ENCODE data around the gene OR8H3. TPM values are rescaled to one million over a fixed set of nuclear protein-coding genes. Genes with fewer than 3 reads are reported as not detected.
"Not testable (repeated sequence)": the region's sequence is repeated elsewhere in the genome, so short reads cannot be mapped to it uniquely, and the experiment has no call there.

OR8H3 gene
- total RNA-seq, 2 experiments from 2014 or later, result not detected

- POLR2A ChIA-PET, result no interaction called here
- Histone ChIP-seq H3K27ac (ENCODE audit: low read depth in 1 of 2, low read length in 2 of 2) (no peak within 1 kb of the TSS), H3K4me3 (ENCODE audit: low read length) (no peak within 1 kb of the TSS), H3K9me3 (ENCODE audit: control insufficient read depth in 1 of 2, insufficient read depth in 1 of 2, low read length in 2 of 2) (peaks cover 3 to 4% of the 10 kb centered on the region in 2 experiments), H3K27me3 (ENCODE audit: control insufficient read depth in 1 of 2, insufficient read depth in 2 of 2, low read length in 2 of 2) (no peaks in the 10 kb centered on the region), H3K36me3 (ENCODE audit: insufficient read depth, low read length) (no peaks in the 10 kb centered on the region), H3K4me1 (ENCODE audit: insufficient read depth, low read length) (no peaks in the 10 kb centered on the region)
- DNase-seq (no peak), ATAC-seq (ENCODE audit: poor library complexity) (no peak)
- Mint-ChIP-seq H3K27ac (no peak within 1 kb of the TSS), H3K4me1 (ENCODE audit: low read depth) (no peaks in the 10 kb centered on the region), H3K4me3 (no peak within 1 kb of the TSS), H3K36me3 (ENCODE audit: low read depth) (no peaks in the 10 kb centered on the region), H3K9me3 (peaks cover 13% of the 10 kb centered on the region), H3K27me3 (no peaks in the 10 kb centered on the region)
- TF ChIP-seq, protein P1, sequence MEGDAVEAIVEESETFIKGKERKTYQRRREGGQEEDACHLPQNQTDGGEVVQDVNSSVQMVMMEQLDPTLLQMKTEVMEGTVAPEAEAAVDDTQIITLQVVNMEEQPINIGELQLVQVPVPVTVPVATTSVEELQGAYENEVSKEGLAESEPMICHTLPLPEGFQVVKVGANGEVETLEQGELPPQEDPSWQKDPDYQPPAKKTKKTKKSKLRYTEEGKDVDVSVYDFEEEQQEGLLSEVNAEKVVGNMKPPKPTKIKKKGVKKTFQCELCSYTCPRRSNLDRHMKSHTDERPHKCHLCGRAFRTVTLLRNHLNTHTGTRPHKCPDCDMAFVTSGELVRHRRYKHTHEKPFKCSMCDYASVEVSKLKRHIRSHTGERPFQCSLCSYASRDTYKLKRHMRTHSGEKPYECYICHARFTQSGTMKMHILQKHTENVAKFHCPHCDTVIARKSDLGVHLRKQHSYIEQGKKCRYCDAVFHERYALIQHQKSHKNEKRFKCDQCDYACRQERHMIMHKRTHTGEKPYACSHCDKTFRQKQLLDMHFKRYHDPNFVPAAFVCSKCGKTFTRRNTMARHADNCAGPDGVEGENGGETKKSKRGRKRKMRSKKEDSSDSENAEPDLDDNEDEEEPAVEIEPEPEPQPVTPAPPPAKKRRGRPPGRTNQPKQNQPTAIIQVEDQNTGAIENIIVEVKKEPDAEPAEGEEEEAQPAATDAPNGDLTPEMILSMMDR (IDR thresholded peaks at IDR 0.05), result no peak
- intact Hi-C loops (cut with DNase I, micrococcal nuclease), result no loop called here
- CTCF ChIA-PET, result no interaction called here
Observed at GRCh38 chr11:56103210-56103737, 18.9 kb upstream of the OR8H3 start, which contains the start of gene OR8H2. Gene OR8H2, plus strand, starts transcription at chr11:56103687. Its CDS starts 1,356 bp downstream, at chr11:56105043.

GRCh38 chr11:56140151-56140661, 18.0 kb downstream of the OR8H3 start, which contains the start of gene OR8J3:
Gene OR8J3, minus strand, starts transcription at chr11:56140201. Its CDS starts 2,483 bp downstream, at chr11:56137718.
- TF ChIP-seq, protein P1 (IDR thresholded peaks at IDR 0.05), result no peak
- Histone ChIP-seq H3K9me3 (ENCODE audit: control insufficient read depth in 1 of 2, insufficient read depth in 1 of 2, low read length in 2 of 2) (peaks cover 0 to 14% of the 10 kb centered on the region in 2 experiments), H3K27ac (ENCODE audit: low read depth in 1 of 2, low read length in 2 of 2) (no peak within 1 kb of the TSS), H3K36me3 (ENCODE audit: insufficient read depth, low read length) (no peaks in the 10 kb centered on the region), H3K27me3 (ENCODE audit: control insufficient read depth in 1 of 2, insufficient read depth in 2 of 2, low read length in 2 of 2) (no peaks in the 10 kb centered on the region), H3K4me3 (ENCODE audit: low read length) (no peak within 1 kb of the TSS), H3K4me1 (ENCODE audit: insufficient read depth, low read length) (no peaks in the 10 kb centered on the region)
- ATAC-seq (ENCODE audit: poor library complexity), result no peak
- no peaks in the 10 kb centered on the region for H3K27me3 Mint-ChIP-seq
- peaks cover 2% of the 10 kb centered on the region for H3K9me3 Mint-ChIP-seq
- ChIA-PET CTCF (no interaction called here), POLR2A (no interaction called here)
- no peak within 1 kb of the TSS for H3K4me3 Mint-ChIP-seq
- H3K36me3 Mint-ChIP-seq (ENCODE audit: low read depth), result no peaks in the 10 kb centered on the region
- H3K4me1 Mint-ChIP-seq (ENCODE audit: low read depth), result no peaks in the 10 kb centered on the region
- DNase-seq, result no peak
- intact Hi-C loops (cut with DNase I, micrococcal nuclease), result no loop called here
- H3K27ac Mint-ChIP-seq, result no peak within 1 kb of the TSS

DNA sequence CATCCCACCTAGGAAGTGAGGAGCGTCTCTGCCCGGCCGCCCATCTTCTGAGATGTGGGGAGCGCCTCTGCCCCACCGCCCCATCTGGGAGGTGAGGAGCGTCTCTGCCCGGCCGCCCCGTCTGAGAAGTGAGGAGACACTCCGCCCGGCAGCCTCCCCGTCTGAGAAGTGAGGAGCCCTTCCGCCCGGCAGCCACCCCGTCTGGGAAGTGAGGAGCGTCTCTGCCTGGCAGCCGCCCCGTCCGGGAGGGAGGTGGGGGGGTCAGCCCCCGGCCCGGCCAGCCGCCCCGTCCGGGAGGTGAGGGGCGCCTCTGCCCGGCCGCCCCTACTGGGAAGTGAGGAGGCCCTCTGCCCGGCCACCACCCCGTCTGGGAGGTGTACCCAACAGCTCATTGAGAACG, 21.5 kb downstream of the OR8H3 start:
- intact Hi-C loops (cut with DNase I, micrococcal nuclease); H3K4me1 ChIP-seq (ENCODE audit: insufficient read depth, low read length): not testable (repeated sequence)

DNA sequence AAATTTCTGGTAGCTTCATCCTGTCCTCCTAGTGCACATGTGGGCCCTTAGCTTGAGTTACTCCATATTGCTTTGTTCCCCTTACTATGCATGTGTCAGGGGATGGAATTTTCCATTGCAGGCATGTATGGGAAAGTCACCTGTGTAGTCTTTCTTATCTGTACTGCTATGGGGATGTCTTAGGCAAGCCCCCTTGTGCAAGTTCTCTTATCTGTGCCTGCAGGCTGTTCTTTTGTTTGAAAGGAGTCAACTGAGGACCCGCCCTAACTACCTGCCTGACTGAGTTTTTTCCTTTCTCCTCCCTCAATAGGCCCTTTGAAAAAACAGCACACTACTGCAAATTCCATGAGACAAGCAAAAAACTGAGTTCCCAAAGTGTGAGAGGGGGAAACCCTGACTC, 29.2 kb downstream of the OR8H3 start:
- ATAC-seq (ENCODE audit: poor library complexity), result no peak
- POLR2A ChIA-PET, result interaction anchor here (0.6 kb wide), 1 partner anchor 41 kb away, joined by 3 read pairs; no protein-coding TSS in a partner anchor
- no peaks in the 10 kb centered on the region for H3K36me3 Mint-ChIP-seq (ENCODE audit: low read depth)

More for the DNA sequence above, 21.5 kb downstream of the OR8H3 start:
- H3K4me3 Mint-ChIP-seq; H3K4me1 Mint-ChIP-seq (ENCODE audit: low read depth); H3K27me3 Mint-ChIP-seq; DNase-seq; H3K4me3 ChIP-seq (ENCODE audit: low read length); CTCF ChIA-PET; H3K9me3 Mint-ChIP-seq; POLR2A ChIA-PET; H3K36me3 Mint-ChIP-seq (ENCODE audit: low read depth); ATAC-seq (ENCODE audit: poor library complexity); H3K27me3 ChIP-seq (ENCODE audit: control insufficient read depth in 1 of 2, insufficient read depth in 2 of 2, low read length in 2 of 2); H3K27ac ChIP-seq (ENCODE audit: low read depth in 1 of 2, low read length in 2 of 2); H3K27ac Mint-ChIP-seq; H3K36me3 ChIP-seq (ENCODE audit: insufficient read depth, low read length): not testable (repeated sequence)
- peaks cover 0 to 16% of the 10 kb centered on the region in 2 experiments for H3K9me3 ChIP-seq (ENCODE audit: control insufficient read depth in 1 of 2, insufficient read depth in 1 of 2, low read length in 2 of 2)

More for the DNA sequence above, 29.2 kb downstream of the OR8H3 start:
- Histone ChIP-seq H3K9me3 (ENCODE audit: control insufficient read depth in 1 of 2, insufficient read depth in 1 of 2, low read length in 2 of 2) (peaks cover 5 to 24% of the 10 kb centered on the region in 2 experiments), H3K27ac (ENCODE audit: low read depth in 1 of 2, low read length in 2 of 2) (no peak overlapping the region), H3K4me3 (ENCODE audit: low read length) (no peak overlapping the region), H3K27me3 (ENCODE audit: control insufficient read depth in 1 of 2, insufficient read depth in 2 of 2, low read length in 2 of 2) (no peaks in the 10 kb centered on the region), H3K4me1 (ENCODE audit: insufficient read depth, low read length) (no peaks in the 10 kb centered on the region), H3K36me3 (ENCODE audit: insufficient read depth, low read length) (no peaks in the 10 kb centered on the region)
- intact Hi-C loops (cut with DNase I, micrococcal nuclease), result no loop called here
- TF ChIP-seq, protein P1 (IDR thresholded peaks at IDR 0.05), result no peak
- Mint-ChIP-seq H3K9me3 (peaks cover 26% of the 10 kb centered on the region), H3K27ac (no peak overlapping the region), H3K4me3 (no peak overlapping the region), H3K4me1 (ENCODE audit: low read depth) (no peaks in the 10 kb centered on the region), H3K27me3 (no peaks in the 10 kb centered on the region)
- CTCF ChIA-PET, result no interaction called here
- no peak for DNase-seq
